A673 (cell line): ENCODE measurements around the gene KCND3. TPM values are rescaled to one million over a fixed set of nuclear protein-coding genes. Genes with fewer than 3 reads are reported as not detected.

ENCODE experiments used
- BruUV-seq: library from RNA; stranded (reverse); fragments of 400-500 nt; replicated peaks from 2 replicates; lab custom pipeline; 2021; lab: Mats Ljungman, UMichigan
- CTCF ChIA-PET: fragments of 300-600 bp; sonication (Branson Sonifier 250); formaldehyde crosslinking; loops from one replicate; lab custom pipeline; 2022; ENCODE audit warnings: antibody characterized with exemption; lab: Charles Lee
- POLR2A ChIA-PET: fragments of 300-600 bp; sonication (Branson Sonifier 250); formaldehyde crosslinking; loops from one replicate; lab custom pipeline; 2022; ENCODE audit warnings: antibody characterized with exemption; ENCODE audit not compliant: low non-redundant PET; lab: Charles Lee
- DNase-seq: peaks from one replicate; pipeline ENCODE4 v3.0.0-alpha.2; 2015; ENCODE audit warnings: low spot score
- H3K27ac ChIP-seq: fragments of 200-600 bp; sonication (generic); 2 replicates; pipeline ENCODE4 v1.5.1; 2016; ENCODE audit warnings: mixed run types, low read depth, mild to moderate bottlenecking, mixed read lengths, antibody characterized with exemption, low read length; ENCODE audit not compliant: poor library complexity, severe bottlenecking
- H3K27me3 ChIP-seq: fragments of 200-600 bp; sonication (generic); replicated peaks from 2 replicates; pipeline ENCODE4 v1.6.1; 2017; ENCODE audit warnings: mixed run types, low read depth, mild to moderate bottlenecking, mixed read lengths, antibody characterized with exemption, low read length; ENCODE audit not compliant: insufficient read depth, poor library complexity
- H3K36me3 ChIP-seq: fragments of 200-600 bp; sonication (generic); 2 replicates; pipeline ENCODE4 v1.6.1; 2016; ENCODE audit warnings: mixed run types, mild to moderate bottlenecking, mixed read lengths, antibody characterized with exemption, low read length; ENCODE audit not compliant: insufficient read depth, poor library complexity, severe bottlenecking
- H3K4me1 ChIP-seq: fragments of 200-600 bp; sonication (generic); 2 replicates; pipeline ENCODE4 v1.6.1; 2017; ENCODE audit warnings: mixed run types, mild to moderate bottlenecking, mixed read lengths, antibody characterized with exemption, low read length; ENCODE audit not compliant: insufficient read depth, poor library complexity, severe bottlenecking
- H3K4me3 ChIP-seq: fragments of 200-600 bp; sonication (generic); 2 replicates; pipeline ENCODE4 v1.5.1; 2016; ENCODE audit warnings: low read depth, mixed run types, mild to moderate bottlenecking, mixed read lengths, low read length; ENCODE audit not compliant: poor library complexity, severe bottlenecking
- H3K9me3 ChIP-seq: fragments of 200-600 bp; sonication (generic); 2 replicates; pipeline ENCODE4 v1.6.1; 2016; ENCODE audit warnings: mixed run types, low read depth, mild to moderate bottlenecking, mixed read lengths, antibody characterized with exemption, low read length; ENCODE audit not compliant: poor library complexity, severe bottlenecking
- EZH2 ChIP-seq: fragments of 200-600 bp; sonication (generic); IDR thresholded peaks from 2 replicates; pipeline ENCODE4 v1.6.1; 2017; ENCODE audit warnings: borderline replicate concordance, low read depth, mild to moderate bottlenecking, mixed read lengths, antibody characterized with exemption, low read length; ENCODE audit not compliant: poor library complexity, severe bottlenecking
- intact Hi-C: fragments of 100-400 bp; cut with micrococcal nuclease; formaldehyde crosslinking; loops from one replicate; pipeline ENCODE4 v1.10.0; 2022; ENCODE audit not compliant: unreplicated experiment
- total RNA-seq: library from RNA; stranded (reverse); gene quantifications from 2 replicates; pipeline ENCODE4 v1.2.3, GENCODE V29; 2021
- TF ChIP-seq, protein P1 (sequence below): fragments of 300-800, 200-600 bp; sonication (generic); conservative IDR thresholded peaks from 2 replicates; pipeline ENCODE4 v1.5.1; 2017; ENCODE audit warnings: low read depth, mild to moderate bottlenecking, antibody characterized with exemption, low read length, moderate library complexity, mixed read lengths

The KCND3 gene
- total RNA-seq, 1 experiment from 2014 or later: not detected

DNA sequence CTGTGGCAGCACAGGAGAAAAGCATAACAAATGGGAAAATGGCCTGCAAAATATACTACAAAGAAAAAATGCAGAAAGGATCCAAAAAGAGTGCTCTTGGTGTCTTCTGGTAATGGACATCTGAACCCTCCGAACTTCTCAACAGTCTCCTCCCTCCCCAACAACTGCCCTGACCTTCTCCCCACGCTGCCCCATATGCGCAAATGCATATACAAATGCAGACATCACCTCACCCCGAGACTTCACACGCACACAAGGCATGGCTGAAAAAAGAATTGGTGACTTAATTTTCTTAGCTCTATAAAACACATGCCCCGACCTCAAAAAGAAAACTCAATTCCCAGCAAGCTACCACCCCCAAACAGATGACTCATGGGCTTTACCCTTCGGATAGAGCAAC is 8.4 kb downstream of the KCND3 start:
- CTCF ChIA-PET: no interaction called here
- BruUV-seq: no TSS peak
- Histone ChIP-seq H3K27ac (no peak overlapping the region), H3K4me1 (no peaks in the 10 kb centered on the region), H3K9me3 (no peaks in the 10 kb centered on the region), H3K4me3 (no peak overlapping the region), H3K27me3 (peaks cover 55% of the 10 kb centered on the region), H3K36me3 (no peaks in the 10 kb centered on the region)
- DNase-seq: no peak
- intact Hi-C loops: no loop called here
- POLR2A ChIA-PET: no interaction called here
- no peak for TF ChIP-seq EZH2
- TF ChIP-seq, protein P1, sequence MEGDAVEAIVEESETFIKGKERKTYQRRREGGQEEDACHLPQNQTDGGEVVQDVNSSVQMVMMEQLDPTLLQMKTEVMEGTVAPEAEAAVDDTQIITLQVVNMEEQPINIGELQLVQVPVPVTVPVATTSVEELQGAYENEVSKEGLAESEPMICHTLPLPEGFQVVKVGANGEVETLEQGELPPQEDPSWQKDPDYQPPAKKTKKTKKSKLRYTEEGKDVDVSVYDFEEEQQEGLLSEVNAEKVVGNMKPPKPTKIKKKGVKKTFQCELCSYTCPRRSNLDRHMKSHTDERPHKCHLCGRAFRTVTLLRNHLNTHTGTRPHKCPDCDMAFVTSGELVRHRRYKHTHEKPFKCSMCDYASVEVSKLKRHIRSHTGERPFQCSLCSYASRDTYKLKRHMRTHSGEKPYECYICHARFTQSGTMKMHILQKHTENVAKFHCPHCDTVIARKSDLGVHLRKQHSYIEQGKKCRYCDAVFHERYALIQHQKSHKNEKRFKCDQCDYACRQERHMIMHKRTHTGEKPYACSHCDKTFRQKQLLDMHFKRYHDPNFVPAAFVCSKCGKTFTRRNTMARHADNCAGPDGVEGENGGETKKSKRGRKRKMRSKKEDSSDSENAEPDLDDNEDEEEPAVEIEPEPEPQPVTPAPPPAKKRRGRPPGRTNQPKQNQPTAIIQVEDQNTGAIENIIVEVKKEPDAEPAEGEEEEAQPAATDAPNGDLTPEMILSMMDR: no peak

DNA sequence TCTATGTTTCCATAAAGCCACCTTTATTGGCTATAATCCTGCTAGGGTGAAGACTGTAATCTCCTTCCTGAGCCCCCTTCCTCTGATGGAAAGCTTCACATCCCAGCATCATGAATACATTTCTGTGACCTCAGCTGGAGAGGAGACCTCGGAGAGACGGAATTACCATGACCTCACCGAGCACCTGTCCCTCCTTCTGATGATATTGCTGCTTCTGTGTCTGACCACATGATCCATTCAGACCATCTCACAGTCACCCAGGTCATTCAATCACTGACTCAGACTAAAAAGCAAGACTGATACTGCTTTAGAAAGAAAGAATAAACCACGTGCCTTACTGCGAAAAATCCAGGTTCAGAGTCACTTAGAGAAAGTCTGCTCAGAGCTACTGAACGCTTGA is 8.8 kb downstream of the KCND3 start:
- intact Hi-C loops: no loop called here
- ChIA-PET POLR2A (no interaction called here), CTCF (no interaction called here)
- H3K36me3 ChIP-seq: no peaks in the 10 kb centered on the region
- no peaks in the 10 kb centered on the region for H3K4me1 ChIP-seq
- no peak for DNase-seq
- TF ChIP-seq, protein P1: no peak
- no peak for TF ChIP-seq EZH2
- H3K4me3 ChIP-seq: no peak overlapping the region
- H3K27me3 ChIP-seq: peaks cover 55% of the 10 kb centered on the region
- H3K27ac ChIP-seq: no peak overlapping the region
- H3K9me3 ChIP-seq: no peaks in the 10 kb centered on the region
- BruUV-seq: no TSS peak

DNA sequence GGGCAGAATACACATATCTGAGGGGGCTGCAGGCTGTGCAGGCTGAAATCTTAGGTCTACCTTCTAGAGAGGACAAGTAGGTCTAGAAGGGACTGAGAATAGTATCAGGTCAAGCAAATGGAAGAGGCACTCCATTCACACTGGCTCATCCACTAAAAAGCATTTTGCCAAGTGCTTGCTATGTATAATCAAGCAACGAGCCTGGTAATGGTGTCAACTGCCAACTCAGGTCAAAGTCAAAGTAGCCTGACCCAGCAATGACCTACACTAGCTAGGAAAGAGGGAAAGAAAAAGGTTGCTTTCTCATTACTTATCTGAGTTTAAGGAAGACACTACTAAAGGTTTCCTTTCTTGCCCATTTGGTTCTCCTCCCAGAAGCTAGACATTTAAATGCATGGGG is 10.8 kb downstream of the KCND3 start:
- no peak overlapping the region for H3K4me3 ChIP-seq
- no peaks in the 10 kb centered on the region for H3K36me3 ChIP-seq
- BruUV-seq: no TSS peak
- POLR2A ChIA-PET: no interaction called here
- H3K27me3 ChIP-seq: peaks cover 70% of the 10 kb centered on the region
- H3K27ac ChIP-seq: no peak overlapping the region
- H3K4me1 ChIP-seq: no peaks in the 10 kb centered on the region
- intact Hi-C loops: no loop called here
- H3K9me3 ChIP-seq: no peaks in the 10 kb centered on the region
- TF ChIP-seq EZH2: no peak
- TF ChIP-seq, protein P1: no peak
- CTCF ChIA-PET: no interaction called here
- no peak for DNase-seq
